GM08714 (cell line): Measurements from ENCODE around the gene COX7C.
A peak's percentile ranks its signal among the peaks of the same experiment; 100 is the strongest.
"Not testable (repeated sequence)": the region's sequence is repeated elsewhere in the genome, so short reads cannot be mapped to it uniquely, and the experiment has no call there.

ENCODE experiments used
- H3K4me3 ChIP-seq: fragments of 200-500 bp; sonication (Bioruptor generic); 2 replicates; pipeline ENCODE4 v1.5.1; 2014; ENCODE audit warnings: mild to moderate bottlenecking, low read length, inconsistent platforms
- ZNF274 ChIP-seq: IDR thresholded peaks from 2 replicates; pipeline ENCODE4 v1.6.1; 2012; ENCODE audit warnings: mild to moderate bottlenecking, low read depth, low read length

COX7C gene

GRCh38 chr5:86617756-86618576 is at the start of gene COX7C:
COX7C (plus strand) TSS chr5:86617941; CDS start chr5:86618056, 115 bp downstream.
- H3K4me3 ChIP-seq = peak within 1 kb of the TSS; percentile 73
- no peak for TF ChIP-seq ZNF274

DNA sequence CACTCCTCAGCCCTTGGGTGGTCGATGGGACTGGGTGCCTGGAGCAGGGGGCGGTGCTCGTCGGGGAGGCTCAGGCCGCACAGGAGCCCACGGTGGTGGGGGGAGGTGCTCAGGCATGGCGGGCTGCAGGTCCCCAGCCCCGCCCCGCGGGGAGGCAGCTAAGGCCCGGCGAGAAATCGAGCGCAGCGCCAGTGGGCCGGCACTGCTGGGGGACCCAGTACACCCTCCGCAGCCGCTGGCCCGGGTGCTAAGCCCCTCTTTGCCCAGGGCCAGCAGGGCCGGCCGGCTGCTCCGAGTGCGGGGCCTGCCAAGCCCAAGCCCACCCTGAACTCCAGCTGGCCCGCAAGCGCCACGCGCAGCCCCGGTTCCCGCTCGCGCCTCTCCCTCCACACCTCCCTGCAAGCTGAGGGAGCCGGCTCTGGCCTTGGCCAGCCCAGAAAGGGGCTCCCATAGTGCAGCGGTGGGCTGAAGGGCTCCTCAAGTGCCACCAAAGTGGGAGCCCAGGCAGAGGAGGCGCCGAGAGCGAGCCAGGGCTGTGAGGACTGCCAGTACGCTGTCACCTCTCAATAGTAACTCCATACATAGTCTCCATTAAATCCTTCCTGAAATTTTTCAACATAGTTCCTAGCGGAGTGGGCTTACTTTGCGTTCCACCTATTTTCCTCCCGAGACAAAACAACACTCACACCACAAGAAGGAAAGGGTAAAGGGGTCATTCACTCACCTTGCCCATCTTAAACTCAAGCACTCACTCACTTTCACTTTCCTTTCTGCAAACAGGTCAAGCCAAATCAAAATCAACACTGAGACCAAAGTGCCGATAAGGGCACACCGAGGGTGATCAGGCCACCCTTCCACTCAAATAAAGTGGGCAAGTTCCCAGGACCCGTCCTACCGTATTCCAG is 48.0 kb upstream of the COX7C start:
- not testable (repeated sequence) for H3K4me3 ChIP-seq

- no peak overlapping the region for H3K4me3 ChIP-seq
- TF ChIP-seq ZNF274 = no peak
Observed at GRCh38 chr5:86570427-86571083, 47.2 kb upstream of the COX7C start.

DNA sequence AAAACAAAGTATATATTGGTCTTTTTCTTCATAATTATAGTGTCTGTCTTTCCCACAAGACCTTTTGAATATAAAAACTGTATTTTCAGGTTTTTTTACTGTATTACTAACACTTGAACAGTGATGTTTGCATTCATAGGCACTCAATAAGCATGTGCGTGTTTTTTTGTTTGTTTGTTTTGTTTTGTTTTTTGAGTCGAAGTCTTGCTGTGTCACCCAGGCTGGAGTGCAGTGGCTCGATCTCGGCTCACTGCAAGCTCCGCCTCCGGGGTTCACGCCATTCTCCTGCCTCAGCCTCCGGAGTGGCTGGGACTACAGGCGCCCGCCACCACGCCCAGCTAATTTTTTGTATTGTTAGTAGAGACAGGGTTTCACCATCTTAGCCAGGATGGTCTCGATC is 46.6 kb upstream of the COX7C start:
- not testable (repeated sequence) for H3K4me3 ChIP-seq

DNA sequence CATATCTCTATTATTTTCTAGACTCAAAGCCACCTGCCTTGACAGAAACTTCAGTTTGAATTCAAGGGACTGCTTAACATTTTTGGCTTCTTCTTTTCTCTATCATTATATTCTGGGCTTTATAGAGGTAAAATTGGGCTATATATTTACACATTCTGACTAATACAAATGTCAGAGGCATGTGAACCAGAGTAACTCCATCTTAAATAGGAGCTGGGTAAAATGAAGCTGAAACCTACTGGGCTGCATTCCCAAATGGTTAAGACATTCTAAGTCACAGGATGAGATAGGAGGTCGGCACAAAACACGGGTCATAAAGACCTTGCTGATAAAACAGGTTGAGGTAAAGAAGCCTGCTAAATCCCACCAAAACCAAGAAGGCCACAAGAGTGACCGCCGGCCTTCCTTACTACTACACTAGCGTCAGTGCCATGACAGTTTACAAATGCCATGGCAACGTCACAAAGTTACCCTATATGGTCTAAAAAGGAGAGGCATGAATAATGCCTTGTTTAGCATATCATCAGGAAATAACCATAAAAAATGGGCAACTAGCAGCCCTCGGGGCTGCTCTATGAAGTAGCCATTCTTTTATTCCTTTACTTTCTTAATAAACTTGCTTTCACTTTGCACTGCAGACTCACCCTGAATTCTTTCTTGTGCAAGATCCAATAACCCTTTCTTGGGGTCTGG is 44.8 kb upstream of the COX7C start:
- no peak overlapping the region for H3K4me3 ChIP-seq
- TF ChIP-seq ZNF274 = no peak

DNA sequence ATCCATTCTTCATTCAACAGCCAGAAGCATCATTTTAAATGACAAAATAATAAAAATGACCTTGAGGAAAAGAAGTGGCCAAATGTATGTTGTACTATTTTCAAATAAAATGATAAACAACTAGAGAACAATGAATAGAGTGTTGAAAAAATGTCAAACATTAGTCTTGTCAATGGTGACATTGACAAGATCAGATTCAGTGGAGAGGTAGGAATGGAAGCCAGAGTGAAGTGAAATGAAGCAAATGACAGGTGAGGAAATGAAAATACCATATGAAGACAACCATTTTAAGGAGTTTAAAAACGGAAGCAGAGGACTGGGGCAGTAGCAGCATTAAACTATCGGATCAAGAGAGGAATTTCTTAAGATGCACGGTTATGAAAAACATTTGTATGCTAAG is 38.2 kb upstream of the COX7C start:
- H3K4me3 ChIP-seq = no peak overlapping the region

DNA sequence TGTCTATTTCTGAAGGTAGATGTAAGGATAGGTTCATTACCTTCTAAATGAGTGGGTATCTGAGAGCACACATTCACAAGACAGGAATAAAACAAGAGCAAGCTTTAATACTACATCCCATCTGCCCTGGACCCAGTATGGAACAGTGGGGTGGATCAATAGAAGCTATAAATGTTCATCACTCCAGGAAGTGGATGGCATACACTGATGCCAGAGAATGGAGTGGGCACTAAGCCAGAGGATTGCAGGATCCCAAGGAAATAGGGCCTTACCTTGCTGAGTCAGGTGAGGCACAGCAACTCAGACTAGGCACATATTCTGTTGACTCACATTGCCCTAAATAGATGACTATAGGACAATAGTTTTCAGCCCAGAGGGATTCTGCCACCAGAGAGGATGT is 21.3 kb upstream of the COX7C start:
- H3K4me3 ChIP-seq = no peak overlapping the region
- no peak for TF ChIP-seq ZNF274

More for the DNA sequence above, 38.2 kb upstream of the COX7C start:
- no peak for TF ChIP-seq ZNF274

DNA sequence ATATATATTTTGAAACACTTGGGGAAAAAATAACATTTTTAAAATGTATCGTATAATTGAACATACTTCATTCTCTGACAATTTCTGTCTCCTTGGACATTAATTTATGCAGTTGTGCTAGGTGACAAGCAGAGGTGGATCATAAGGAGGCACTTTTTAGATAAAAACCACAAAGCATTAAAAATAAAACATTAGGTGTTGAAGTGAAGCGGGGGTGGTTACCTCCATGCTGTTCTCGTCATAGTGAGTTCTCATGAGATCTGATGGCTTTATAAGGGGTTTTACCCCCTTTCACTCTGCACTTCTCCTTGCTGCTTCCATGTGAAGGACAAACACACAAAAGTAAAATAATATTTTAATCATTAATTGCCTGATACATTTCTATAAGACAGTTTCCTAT is 11.9 kb upstream of the COX7C start:
- no peak for TF ChIP-seq ZNF274
- H3K4me3 ChIP-seq = no peak overlapping the region

- no peak overlapping the region for H3K4me3 ChIP-seq
- TF ChIP-seq ZNF274 = no peak
Observed at GRCh38 chr5:86613455-86613854, 4.3 kb upstream of the COX7C start.

- no peak overlapping the region for H3K4me3 ChIP-seq
- TF ChIP-seq ZNF274 = no peak
Observed at GRCh38 chr5:86617309-86617755, 409 bp upstream of the COX7C start.

DNA sequence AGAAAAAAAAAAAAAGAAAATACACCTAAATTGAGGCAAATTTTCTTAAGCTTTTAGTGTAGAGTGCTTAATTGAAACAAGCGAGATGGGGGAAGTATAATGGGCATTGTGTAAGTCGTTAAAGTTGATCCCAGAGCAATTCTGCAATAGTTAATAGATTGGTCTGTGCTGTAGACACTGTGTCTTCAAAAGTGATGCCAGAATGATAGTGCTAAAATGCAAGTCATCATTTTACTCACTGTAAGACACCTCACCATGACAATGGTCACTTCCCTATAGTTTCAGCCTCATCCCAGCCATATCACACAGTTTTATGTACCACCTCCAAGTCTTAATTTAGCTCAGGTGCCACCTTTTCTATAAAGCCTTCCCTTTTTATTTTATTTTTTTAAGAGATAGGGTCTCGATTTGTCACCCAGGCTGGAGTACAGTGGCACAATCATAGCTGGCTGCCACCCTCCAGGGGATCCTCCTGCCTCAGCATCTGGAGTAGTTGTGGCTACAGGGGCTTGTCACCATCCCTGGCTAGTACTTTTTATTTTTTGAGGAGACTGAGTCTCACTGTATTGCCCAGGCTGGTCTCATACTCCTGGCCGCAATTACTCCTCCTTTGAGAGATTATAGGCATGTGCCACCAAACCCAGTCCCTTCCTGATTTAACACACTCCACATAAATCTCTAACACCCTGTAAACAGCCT is 6.2 kb downstream of the COX7C start:
- TF ChIP-seq ZNF274 = no peak
- H3K4me3 ChIP-seq = no peak overlapping the region

DNA sequence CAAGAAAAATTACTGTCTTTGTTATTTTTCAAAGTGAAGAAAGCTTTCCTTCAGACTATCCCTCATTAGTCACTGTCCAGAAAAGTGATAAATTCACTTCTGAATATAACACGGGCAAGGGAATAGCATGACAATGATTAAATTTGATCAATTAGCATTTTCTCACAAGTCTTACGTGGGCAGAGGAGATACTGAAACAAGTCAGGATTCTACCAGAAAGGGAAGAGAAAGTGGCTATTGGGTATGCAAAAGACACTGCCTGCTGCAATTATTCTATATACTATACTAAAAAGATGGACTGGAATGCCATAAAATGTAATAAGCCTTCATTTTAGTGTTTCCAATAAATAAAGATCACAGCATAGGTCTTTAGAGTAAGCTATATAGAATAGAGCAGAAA is 7.4 kb downstream of the COX7C start:
- TF ChIP-seq ZNF274 = no peak
- no peak overlapping the region for H3K4me3 ChIP-seq

DNA sequence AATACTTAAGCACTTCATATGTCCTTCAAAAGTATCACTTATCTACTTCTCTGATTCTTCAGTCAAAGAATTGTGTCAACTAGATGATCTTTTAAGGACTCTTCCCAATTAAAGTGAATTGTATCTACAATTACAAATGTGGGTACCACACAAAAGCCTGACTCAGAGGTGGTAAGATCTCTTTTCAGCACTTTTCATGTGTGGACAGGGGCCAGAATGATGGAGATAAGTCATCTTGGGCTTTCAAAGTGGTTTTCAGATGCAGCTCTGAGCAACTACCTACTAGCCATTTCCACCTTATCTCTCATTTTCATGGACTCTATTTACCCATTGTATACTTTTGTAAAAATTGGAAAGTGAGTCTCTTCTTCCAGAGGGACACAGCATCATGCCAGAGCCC is 8.4 kb downstream of the COX7C start:
- no peak overlapping the region for H3K4me3 ChIP-seq
- TF ChIP-seq ZNF274 = no peak
